GM23338 (cell line): ENCODE measurements around the gene NLGN1. TPM values are rescaled to one million over a fixed set of nuclear protein-coding genes. Genes with fewer than 3 reads are reported as not detected.

Source experiments
- ATAC-seq: fragments of 200-7000 bp; cut with Tn5 transposase; 3 replicates; pipeline ENCODE4 v1.9.1; 2020
- DNase-seq: peaks from one replicate; pipeline ENCODE4 v3.0.0-alpha.2; 2015; ENCODE audit warnings: low spot score
- H2AFZ ChIP-seq: fragments of 200-600 bp; sonication (generic); 2 replicates; pipeline ENCODE4 v1.8.0; 2016; ENCODE audit warnings: antibody characterized with exemption, mild to moderate bottlenecking, moderate library complexity
- H3F3A ChIP-seq: fragments of 200-600 bp; sonication (generic); replicated peaks from 2 replicates; pipeline ENCODE4 v1.8.0; 2017; ENCODE audit warnings: antibody characterized with exemption, mixed run types, low read depth
- H3K27ac ChIP-seq: fragments of 200-600 bp; sonication (generic); 2 replicates; pipeline ENCODE4 v1.6.1; 2016; ENCODE audit warnings: low read depth
- H3K27me3 ChIP-seq: fragments of 200-600 bp; sonication (generic); 2 replicates; pipeline ENCODE4 v1.8.0; 2016; ENCODE audit warnings: mild to moderate bottlenecking, mixed run types, moderate library complexity; ENCODE audit not compliant: insufficient read depth
- H3K36me3 ChIP-seq: fragments of 200-600 bp; sonication (generic); 2 replicates; pipeline ENCODE4 v1.8.0; 2016; ENCODE audit warnings: mild to moderate bottlenecking; ENCODE audit not compliant: insufficient read depth
- H3K4me1 ChIP-seq: fragments of 200-600 bp; sonication (generic); 2 replicates; pipeline ENCODE4 v1.8.0; 2016; ENCODE audit warnings: mild to moderate bottlenecking, moderate library complexity; ENCODE audit not compliant: insufficient read depth
- H3K4me2 ChIP-seq: fragments of 200-600 bp; sonication (generic); 2 replicates; pipeline ENCODE4 v1.7.1; 2017; ENCODE audit warnings: mixed run types
- H3K4me3 ChIP-seq: fragments of 200-600 bp; sonication (generic); 2 replicates; pipeline ENCODE4 v1.6.1; 2016; ENCODE audit warnings: mixed run types
- H3K79me2 ChIP-seq: fragments of 200-600 bp; sonication (generic); replicated peaks from 2 replicates; pipeline ENCODE4 v1.8.0; 2017; ENCODE audit warnings: mild to moderate bottlenecking; ENCODE audit not compliant: insufficient read depth
- H3K9me2 ChIP-seq: fragments of 200-600 bp; sonication (generic); 2 replicates; pipeline ENCODE4 v1.8.0; 2017; ENCODE audit not compliant: insufficient read depth
- H4K20me1 ChIP-seq: fragments of 200-600 bp; sonication (generic); replicated peaks from 2 replicates; pipeline ENCODE4 v1.8.0; 2017; ENCODE audit warnings: mild to moderate bottlenecking; ENCODE audit not compliant: insufficient read depth
- H3K27ac Mint-ChIP-seq: 2 replicates; pipeline ENCODE4 v1.8.0; 2020; ENCODE audit warnings: inconsistent platforms, mild to moderate bottlenecking, moderate library complexity, mixed read lengths
- H3K27me3 Mint-ChIP-seq: 3 replicates; pipeline ENCODE4 v1.8.0; 2022; ENCODE audit warnings: low read depth, mild to moderate bottlenecking, moderate library complexity, mixed read lengths, inconsistent platforms; ENCODE audit not compliant: insufficient read depth, poor library complexity
- H3K36me3 Mint-ChIP-seq: 3 replicates; pipeline ENCODE4 v1.8.0; 2021; ENCODE audit warnings: low read depth, mild to moderate bottlenecking, inconsistent platforms, moderate library complexity, mixed read lengths
- H3K4me1 Mint-ChIP-seq: 3 replicates; pipeline ENCODE4 v1.8.0; 2020; ENCODE audit warnings: mild to moderate bottlenecking, inconsistent platforms, mixed read lengths
- H3K4me3 Mint-ChIP-seq: 3 replicates; pipeline ENCODE4 v1.8.0; 2021; ENCODE audit warnings: moderate library complexity, mild to moderate bottlenecking, inconsistent platforms, mixed read lengths
- H3K9me3 Mint-ChIP-seq: 3 replicates; pipeline ENCODE4 v1.8.0; 2020; ENCODE audit warnings: moderate library complexity, mild to moderate bottlenecking, inconsistent platforms, mixed read lengths
- CREB1 ChIP-seq: fragments of 250-450 bp; sonication (Bioruptor Pico); IDR thresholded peaks from 2 replicates; pipeline ENCODE4 v1.5.0; 2020; ENCODE audit warnings: low read depth, mild to moderate bottlenecking, moderate library complexity
- EZH2 ChIP-seq: fragments of 200-600 bp; sonication (generic); IDR thresholded peaks from one replicate; pipeline ENCODE4 v1.8.0; 2017; ENCODE audit warnings: antibody characterized with exemption, mild to moderate bottlenecking, low read depth; ENCODE audit not compliant: unreplicated experiment
- EZH2phosphoT487 ChIP-seq: fragments of 200-600 bp; sonication (generic); IDR thresholded peaks from one replicate; pipeline ENCODE4 v1.8.1; 2018; ENCODE audit warnings: antibody characterized with exemption; ENCODE audit not compliant: unreplicated experiment
- JUNB ChIP-seq: IDR thresholded peaks from one replicate; pipeline ENCODE4 v1.6.1; 2016; ENCODE audit warnings: antibody characterized with exemption; ENCODE audit not compliant: unreplicated experiment
- NANOG ChIP-seq: IDR thresholded peaks from 2 replicates; pipeline ENCODE4 v1.6.1; 2016; ENCODE audit warnings: antibody characterized with exemption, borderline replicate concordance
- POLR2AphosphoS5 ChIP-seq: IDR thresholded peaks from 2 replicates; pipeline ENCODE4 v1.6.1; 2016; ENCODE audit warnings: antibody characterized with exemption, low read depth
- STAT1 ChIP-seq: IDR thresholded peaks from one replicate; pipeline ENCODE4 v1.6.1; 2016; ENCODE audit warnings: antibody characterized with exemption; ENCODE audit not compliant: unreplicated experiment
- ZNF114 ChIP-seq: fragments of 250-450 bp; sonication (Bioruptor Pico); IDR thresholded peaks from 2 replicates; pipeline ENCODE4 v1.5.0; 2020; ENCODE audit warnings: mild to moderate bottlenecking, moderate library complexity
- ZNF331 ChIP-seq: fragments of 250-450 bp; sonication (Bioruptor Pico); IDR thresholded peaks from 2 replicates; pipeline ENCODE4 v1.5.0; 2020; ENCODE audit warnings: low read depth, mild to moderate bottlenecking, moderate library complexity
- polyA plus RNA-seq: library from polyadenylated mRNA; unstranded; fragments of >200 nt; fragmentation: Nextera tagmentation; extraction: Ambion mirVana; gene quantifications from 2 replicates; pipeline ENCODE4 v1.2.1, GENCODE V29; 2016
- total RNA-seq: library from RNA; depleted of rRNA; stranded (reverse); fragments of >200 nt; shearing (Covaris generic); gene quantifications from 2 replicates; pipeline ENCODE4 v1.2.3, GENCODE V29; 2014
- TF ChIP-seq, protein P1 (sequence below), 2 experiments: fragments of 200-600 bp in 1 of 2; sonication (generic) in 1 of 2; conservative IDR thresholded peaks; 2 replicates each; pipeline versions ENCODE4 v1.5.1 to v1.6.1; 2016 to 2017; ENCODE audit warnings: antibody characterized with exemption in 2 of 2, low read depth in 2 of 2, mild to moderate bottlenecking in 2 of 2, moderate library complexity in 1 of 2
- TF ChIP-seq, protein P2 (sequence below): fragments of 250-450 bp; sonication (Bioruptor Pico); IDR thresholded peaks from 2 replicates; pipeline ENCODE4 v1.5.0; 2020; ENCODE audit warnings: mild to moderate bottlenecking, moderate library complexity
- TF ChIP-seq, protein P3 (sequence below): IDR thresholded peaks from one replicate; pipeline ENCODE4 v1.6.1; 2018; ENCODE audit warnings: antibody characterized with exemption; ENCODE audit not compliant: unreplicated experiment
- TF ChIP-seq, protein P4 (sequence below): IDR thresholded peaks from 2 replicates; pipeline ENCODE4 v1.6.1; 2016; ENCODE audit warnings: antibody characterized with exemption

Gene NLGN1
- total and polyA plus RNA-seq, 2 experiments from 2014 or later = 6.5 to 18.6 TPM

DNA sequence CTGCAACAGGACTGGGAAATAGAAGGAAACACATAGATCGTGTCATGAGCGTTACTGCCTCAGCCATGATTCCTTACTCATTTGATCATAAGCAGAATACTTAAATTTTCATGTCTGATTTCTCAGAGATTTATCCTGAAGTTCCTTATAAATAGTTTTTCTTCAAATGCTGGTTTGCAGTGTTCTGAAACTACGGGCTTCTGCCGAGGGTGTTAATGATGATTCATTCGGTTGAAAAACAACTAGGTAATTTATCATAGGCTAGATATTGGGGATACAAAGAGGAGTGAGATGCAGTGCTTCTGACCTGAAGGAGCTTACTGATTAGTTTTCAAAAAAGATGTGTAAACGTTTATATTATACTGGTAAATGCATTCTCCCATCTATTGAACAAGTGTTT lies 428.9 kb downstream of the NLGN1 start:
- Mint-ChIP-seq H3K4me3 (no peak overlapping the region), H3K27me3 (no peaks in the 10 kb centered on the region), H3K36me3 (no peaks in the 10 kb centered on the region), H3K9me3 (no peaks in the 10 kb centered on the region; the same call in 2 of the 3 replicates), H3K4me1 (peaks cover 10% of the 10 kb centered on the region; the same call in 2 of the 3 replicates), H3K27ac (peak overlapping the region; percentile 27; the same call in 1 of the 2 replicates)
- no peaks in the 10 kb centered on the region for H4K20me1 ChIP-seq
- H3K36me3 ChIP-seq = no peaks in the 10 kb centered on the region
- peaks cover 15% of the 10 kb centered on the region for H3K4me1 ChIP-seq
- no peaks in the 10 kb centered on the region for H3K79me2 ChIP-seq
- H2AFZ ChIP-seq = no peak overlapping the region
- H3F3A ChIP-seq = no peaks in the 10 kb centered on the region
- no peak for ATAC-seq
- no peak overlapping the region for H3K27ac ChIP-seq
- no peak overlapping the region for H3K4me2 ChIP-seq
- no peak for TF ChIP-seq EZH2phosphoT487
- TF ChIP-seq, protein P1, sequence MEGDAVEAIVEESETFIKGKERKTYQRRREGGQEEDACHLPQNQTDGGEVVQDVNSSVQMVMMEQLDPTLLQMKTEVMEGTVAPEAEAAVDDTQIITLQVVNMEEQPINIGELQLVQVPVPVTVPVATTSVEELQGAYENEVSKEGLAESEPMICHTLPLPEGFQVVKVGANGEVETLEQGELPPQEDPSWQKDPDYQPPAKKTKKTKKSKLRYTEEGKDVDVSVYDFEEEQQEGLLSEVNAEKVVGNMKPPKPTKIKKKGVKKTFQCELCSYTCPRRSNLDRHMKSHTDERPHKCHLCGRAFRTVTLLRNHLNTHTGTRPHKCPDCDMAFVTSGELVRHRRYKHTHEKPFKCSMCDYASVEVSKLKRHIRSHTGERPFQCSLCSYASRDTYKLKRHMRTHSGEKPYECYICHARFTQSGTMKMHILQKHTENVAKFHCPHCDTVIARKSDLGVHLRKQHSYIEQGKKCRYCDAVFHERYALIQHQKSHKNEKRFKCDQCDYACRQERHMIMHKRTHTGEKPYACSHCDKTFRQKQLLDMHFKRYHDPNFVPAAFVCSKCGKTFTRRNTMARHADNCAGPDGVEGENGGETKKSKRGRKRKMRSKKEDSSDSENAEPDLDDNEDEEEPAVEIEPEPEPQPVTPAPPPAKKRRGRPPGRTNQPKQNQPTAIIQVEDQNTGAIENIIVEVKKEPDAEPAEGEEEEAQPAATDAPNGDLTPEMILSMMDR (conservative IDR thresholded peaks at IDR 0.05; ENCODE audit: low read depth in 2 of 2) = no peak
- TF ChIP-seq, protein P2, sequence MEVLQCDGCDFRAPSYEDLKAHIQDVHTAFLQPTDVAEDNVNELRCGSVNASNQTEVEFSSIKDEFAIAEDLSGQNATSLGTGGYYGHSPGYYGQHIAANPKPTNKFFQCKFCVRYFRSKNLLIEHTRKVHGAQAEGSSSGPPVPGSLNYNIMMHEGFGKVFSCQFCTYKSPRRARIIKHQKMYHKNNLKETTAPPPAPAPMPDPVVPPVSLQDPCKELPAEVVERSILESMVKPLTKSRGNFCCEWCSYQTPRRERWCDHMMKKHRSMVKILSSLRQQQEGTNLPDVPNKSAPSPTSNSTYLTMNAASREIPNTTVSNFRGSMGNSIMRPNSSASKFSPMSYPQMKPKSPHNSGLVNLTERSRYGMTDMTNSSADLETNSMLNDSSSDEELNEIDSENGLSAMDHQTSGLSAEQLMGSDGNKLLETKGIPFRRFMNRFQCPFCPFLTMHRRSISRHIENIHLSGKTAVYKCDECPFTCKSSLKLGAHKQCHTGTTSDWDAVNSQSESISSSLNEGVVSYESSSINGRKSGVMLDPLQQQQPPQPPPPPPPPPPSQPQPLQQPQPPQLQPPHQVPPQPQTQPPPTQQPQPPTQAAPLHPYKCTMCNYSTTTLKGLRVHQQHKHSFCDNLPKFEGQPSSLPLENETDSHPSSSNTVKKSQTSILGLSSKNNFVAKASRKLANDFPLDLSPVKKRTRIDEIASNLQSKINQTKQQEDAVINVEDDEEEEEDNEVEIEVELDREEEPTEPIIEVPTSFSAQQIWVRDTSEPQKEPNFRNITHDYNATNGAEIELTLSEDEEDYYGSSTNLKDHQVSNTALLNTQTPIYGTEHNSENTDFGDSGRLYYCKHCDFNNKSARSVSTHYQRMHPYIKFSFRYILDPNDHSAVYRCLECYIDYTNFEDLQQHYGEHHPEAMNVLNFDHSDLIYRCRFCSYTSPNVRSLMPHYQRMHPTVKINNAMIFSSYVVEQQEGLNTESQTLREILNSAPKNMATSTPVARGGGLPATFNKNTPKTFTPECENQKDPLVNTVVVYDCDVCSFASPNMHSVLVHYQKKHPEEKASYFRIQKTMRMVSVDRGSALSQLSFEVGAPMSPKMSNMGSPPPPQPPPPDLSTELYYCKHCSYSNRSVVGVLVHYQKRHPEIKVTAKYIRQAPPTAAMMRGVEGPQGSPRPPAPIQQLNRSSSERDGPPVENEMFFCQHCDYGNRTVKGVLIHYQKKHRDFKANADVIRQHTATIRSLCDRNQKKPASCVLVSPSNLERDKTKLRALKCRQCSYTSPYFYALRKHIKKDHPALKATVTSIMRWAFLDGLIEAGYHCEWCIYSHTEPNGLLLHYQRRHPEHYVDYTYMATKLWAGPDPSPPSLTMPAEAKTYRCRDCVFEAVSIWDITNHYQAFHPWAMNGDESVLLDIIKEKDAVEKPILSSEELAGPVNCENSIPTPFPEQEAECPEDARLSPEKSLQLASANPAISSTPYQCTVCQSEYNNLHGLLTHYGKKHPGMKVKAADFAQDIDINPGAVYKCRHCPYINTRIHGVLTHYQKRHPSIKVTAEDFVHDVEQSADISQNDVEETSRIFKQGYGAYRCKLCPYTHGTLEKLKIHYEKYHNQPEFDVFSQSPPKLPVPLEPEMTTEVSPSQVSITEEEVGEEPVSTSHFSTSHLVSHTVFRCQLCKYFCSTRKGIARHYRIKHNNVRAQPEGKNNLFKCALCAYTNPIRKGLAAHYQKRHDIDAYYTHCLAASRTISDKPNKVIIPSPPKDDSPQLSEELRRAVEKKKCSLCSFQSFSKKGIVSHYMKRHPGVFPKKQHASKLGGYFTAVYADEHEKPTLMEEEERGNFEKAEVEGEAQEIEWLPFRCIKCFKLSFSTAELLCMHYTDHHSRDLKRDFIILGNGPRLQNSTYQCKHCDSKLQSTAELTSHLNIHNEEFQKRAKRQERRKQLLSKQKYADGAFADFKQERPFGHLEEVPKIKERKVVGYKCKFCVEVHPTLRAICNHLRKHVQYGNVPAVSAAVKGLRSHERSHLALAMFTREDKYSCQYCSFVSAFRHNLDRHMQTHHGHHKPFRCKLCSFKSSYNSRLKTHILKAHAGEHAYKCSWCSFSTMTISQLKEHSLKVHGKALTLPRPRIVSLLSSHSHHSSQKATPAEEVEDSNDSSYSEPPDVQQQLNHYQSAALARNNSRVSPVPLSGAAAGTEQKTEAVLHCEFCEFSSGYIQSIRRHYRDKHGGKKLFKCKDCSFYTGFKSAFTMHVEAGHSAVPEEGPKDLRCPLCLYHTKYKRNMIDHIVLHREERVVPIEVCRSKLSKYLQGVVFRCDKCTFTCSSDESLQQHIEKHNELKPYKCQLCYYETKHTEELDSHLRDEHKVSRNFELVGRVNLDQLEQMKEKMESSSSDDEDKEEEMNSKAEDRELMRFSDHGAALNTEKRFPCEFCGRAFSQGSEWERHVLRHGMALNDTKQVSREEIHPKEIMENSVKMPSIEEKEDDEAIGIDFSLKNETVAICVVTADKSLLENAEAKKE = no peak
- no peak for TF ChIP-seq ZNF114 (CRISPR knock-in tag)
- TF ChIP-seq EZH2 = no peak
- TF ChIP-seq, protein P3, sequence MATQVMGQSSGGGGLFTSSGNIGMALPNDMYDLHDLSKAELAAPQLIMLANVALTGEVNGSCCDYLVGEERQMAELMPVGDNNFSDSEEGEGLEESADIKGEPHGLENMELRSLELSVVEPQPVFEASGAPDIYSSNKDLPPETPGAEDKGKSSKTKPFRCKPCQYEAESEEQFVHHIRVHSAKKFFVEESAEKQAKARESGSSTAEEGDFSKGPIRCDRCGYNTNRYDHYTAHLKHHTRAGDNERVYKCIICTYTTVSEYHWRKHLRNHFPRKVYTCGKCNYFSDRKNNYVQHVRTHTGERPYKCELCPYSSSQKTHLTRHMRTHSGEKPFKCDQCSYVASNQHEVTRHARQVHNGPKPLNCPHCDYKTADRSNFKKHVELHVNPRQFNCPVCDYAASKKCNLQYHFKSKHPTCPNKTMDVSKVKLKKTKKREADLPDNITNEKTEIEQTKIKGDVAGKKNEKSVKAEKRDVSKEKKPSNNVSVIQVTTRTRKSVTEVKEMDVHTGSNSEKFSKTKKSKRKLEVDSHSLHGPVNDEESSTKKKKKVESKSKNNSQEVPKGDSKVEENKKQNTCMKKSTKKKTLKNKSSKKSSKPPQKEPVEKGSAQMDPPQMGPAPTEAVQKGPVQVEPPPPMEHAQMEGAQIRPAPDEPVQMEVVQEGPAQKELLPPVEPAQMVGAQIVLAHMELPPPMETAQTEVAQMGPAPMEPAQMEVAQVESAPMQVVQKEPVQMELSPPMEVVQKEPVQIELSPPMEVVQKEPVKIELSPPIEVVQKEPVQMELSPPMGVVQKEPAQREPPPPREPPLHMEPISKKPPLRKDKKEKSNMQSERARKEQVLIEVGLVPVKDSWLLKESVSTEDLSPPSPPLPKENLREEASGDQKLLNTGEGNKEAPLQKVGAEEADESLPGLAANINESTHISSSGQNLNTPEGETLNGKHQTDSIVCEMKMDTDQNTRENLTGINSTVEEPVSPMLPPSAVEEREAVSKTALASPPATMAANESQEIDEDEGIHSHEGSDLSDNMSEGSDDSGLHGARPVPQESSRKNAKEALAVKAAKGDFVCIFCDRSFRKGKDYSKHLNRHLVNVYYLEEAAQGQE = no peak
- TF ChIP-seq JUNB = no peak
- no peak for TF ChIP-seq POLR2AphosphoS5
- TF ChIP-seq, protein P4, sequence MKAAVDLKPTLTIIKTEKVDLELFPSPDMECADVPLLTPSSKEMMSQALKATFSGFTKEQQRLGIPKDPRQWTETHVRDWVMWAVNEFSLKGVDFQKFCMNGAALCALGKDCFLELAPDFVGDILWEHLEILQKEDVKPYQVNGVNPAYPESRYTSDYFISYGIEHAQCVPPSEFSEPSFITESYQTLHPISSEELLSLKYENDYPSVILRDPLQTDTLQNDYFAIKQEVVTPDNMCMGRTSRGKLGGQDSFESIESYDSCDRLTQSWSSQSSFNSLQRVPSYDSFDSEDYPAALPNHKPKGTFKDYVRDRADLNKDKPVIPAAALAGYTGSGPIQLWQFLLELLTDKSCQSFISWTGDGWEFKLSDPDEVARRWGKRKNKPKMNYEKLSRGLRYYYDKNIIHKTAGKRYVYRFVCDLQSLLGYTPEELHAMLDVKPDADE = no peak
- no peak for TF ChIP-seq NANOG
- TF ChIP-seq CREB1 (CRISPR knock-in tag) = no peak
- TF ChIP-seq ZNF331 = no peak
- no peak for TF ChIP-seq STAT1
- no peak overlapping the region for H3K4me3 ChIP-seq
- H3K27me3 ChIP-seq = no peaks in the 10 kb centered on the region
- H3K9me2 ChIP-seq = peaks cover 3% of the 10 kb centered on the region; the same call in 1 of the 2 replicates
- DNase-seq = no peak
